Measurements from ENCODE around the gene F12. TPM values are rescaled to one million over a fixed set of nuclear protein-coding genes. Genes with fewer than 3 reads are reported as not detected.

Gene F12
- total RNA-seq, 1 donor: not detected

DNA sequence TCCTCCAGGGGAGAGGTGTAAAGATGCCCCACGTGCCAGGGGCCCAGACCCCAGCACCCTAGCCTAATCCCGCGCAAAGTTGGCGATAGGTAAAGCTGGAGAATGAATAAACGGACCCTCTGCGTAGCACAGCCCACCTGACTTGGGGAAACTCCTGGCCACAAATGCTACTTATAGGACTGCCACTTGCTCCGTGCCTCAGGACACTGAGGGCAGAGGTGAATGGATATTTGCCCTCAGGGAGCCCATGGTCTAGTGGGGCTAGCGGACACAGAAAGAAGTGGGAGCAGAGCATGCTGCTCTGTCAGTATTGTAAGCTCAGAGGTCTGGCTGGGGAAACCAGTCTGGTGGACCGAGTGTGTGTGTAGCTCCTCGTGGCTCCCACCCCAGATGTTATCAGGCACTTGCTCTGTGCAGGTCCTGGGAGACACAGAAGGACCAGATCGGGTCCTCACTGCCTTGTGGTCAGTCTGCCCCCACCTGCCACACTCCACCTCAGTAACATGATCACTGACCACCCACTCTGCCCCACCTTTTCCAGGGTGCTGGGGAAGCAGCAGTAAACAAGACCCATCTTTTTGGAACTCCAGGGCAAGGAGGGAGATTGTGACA is 18.0 kb upstream of the F12 start:
- DNase-seq (ENCODE audit: insufficient read length, low spot score, missing footprints): peak; percentile 91
- no peaks in the 10 kb centered on the region for H3K27me3 ChIP-seq (ENCODE audit: insufficient read depth, low read length)
- peak overlapping the region; percentile 84 for H3K4me3 ChIP-seq (ENCODE audit: insufficient read depth, low read length)
- H3K4me2 ChIP-seq (ENCODE audit: insufficient read depth, low read length): peak overlapping the region; percentile 95
- H2AFZ ChIP-seq (ENCODE audit: low read length): peak overlapping the region; percentile 49
- TF ChIP-seq, protein P1, sequence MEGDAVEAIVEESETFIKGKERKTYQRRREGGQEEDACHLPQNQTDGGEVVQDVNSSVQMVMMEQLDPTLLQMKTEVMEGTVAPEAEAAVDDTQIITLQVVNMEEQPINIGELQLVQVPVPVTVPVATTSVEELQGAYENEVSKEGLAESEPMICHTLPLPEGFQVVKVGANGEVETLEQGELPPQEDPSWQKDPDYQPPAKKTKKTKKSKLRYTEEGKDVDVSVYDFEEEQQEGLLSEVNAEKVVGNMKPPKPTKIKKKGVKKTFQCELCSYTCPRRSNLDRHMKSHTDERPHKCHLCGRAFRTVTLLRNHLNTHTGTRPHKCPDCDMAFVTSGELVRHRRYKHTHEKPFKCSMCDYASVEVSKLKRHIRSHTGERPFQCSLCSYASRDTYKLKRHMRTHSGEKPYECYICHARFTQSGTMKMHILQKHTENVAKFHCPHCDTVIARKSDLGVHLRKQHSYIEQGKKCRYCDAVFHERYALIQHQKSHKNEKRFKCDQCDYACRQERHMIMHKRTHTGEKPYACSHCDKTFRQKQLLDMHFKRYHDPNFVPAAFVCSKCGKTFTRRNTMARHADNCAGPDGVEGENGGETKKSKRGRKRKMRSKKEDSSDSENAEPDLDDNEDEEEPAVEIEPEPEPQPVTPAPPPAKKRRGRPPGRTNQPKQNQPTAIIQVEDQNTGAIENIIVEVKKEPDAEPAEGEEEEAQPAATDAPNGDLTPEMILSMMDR (IDR thresholded peaks at IDR 0.05; ENCODE audit: extremely low read depth, low read depth, low read length): no peak
- H3K36me3 ChIP-seq (ENCODE audit: insufficient read depth, low read length): peaks cover 2% of the 10 kb centered on the region
- H3K27ac ChIP-seq (ENCODE audit: low read depth, low read length): peak overlapping the region; percentile 80
- H4K20me1 ChIP-seq (ENCODE audit: insufficient read depth, low read length): peaks cover 15% of the 10 kb centered on the region
- H3K4me1 ChIP-seq (ENCODE audit: insufficient read depth, low read length): peaks cover 20% of the 10 kb centered on the region
- H3K79me2 ChIP-seq (ENCODE audit: insufficient read depth, low read length): peaks cover 30% of the 10 kb centered on the region
- no peaks in the 10 kb centered on the region for H3K9me3 ChIP-seq (ENCODE audit: low read depth, low read length)

DNA sequence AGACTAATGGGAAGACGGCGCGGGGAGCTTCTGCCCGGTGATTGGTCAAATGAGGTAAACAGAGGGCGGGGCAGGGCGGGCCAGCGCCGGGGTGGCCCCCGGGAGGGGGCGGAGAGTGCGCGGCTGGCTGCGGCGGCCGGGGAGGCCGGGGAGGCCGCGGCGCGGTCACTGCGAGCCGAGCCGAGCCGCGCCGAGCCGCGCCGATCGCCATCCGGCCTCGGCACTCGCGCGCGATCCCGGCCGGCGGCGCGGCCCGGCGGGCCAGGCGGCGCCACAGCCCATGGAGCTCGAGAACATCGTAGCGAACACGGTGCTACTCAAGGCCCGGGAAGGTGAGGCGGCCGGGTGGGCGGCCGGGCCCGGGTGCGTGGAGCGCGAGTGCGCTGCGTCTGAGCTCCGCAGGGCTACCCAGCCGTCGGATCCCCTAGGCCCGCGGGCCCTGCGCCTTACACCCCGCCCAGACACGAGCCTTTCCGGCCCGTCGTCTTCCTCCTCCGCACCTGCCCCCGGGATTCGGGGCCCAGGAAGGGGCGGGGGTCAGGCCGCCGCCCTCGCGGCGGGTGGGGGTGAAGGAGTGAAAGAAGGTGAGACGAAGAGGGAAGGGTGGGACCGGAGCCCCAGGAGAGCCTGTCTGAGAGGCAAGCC is 17.3 kb upstream of the F12 start, which contains the start of gene GRK6:
Gene GRK6, plus strand, starts transcription at position 111 of the 645 bp plus-strand sequence. Its CDS starts 170 bp downstream, at position 281.
- peak; percentile 93 for DNase-seq (ENCODE audit: insufficient read length, low spot score, missing footprints)
- Histone ChIP-seq H3K27me3 (ENCODE audit: insufficient read depth, low read length) (no peaks in the 10 kb centered on the region), H3K4me3 (ENCODE audit: insufficient read depth, low read length) (peak within 1 kb of the TSS; percentile 85), H4K20me1 (ENCODE audit: insufficient read depth, low read length) (peaks cover 15% of the 10 kb centered on the region), H2AFZ (ENCODE audit: low read length) (peak within 1 kb of the TSS; percentile 96), H3K79me2 (ENCODE audit: insufficient read depth, low read length) (peaks cover 30% of the 10 kb centered on the region), H3K4me2 (ENCODE audit: insufficient read depth, low read length) (peak within 1 kb of the TSS; percentile 95), H3K36me3 (ENCODE audit: insufficient read depth, low read length) (no peaks in the 10 kb centered on the region), H3K4me1 (ENCODE audit: insufficient read depth, low read length) (peaks cover 20% of the 10 kb centered on the region), H3K27ac (ENCODE audit: low read depth, low read length) (peak within 1 kb of the TSS; percentile 80), H3K9me3 (ENCODE audit: low read depth, low read length) (no peaks in the 10 kb centered on the region)
- TF ChIP-seq, protein P1 (IDR thresholded peaks at IDR 0.05; ENCODE audit: extremely low read depth, low read depth, low read length): no peak

DNA sequence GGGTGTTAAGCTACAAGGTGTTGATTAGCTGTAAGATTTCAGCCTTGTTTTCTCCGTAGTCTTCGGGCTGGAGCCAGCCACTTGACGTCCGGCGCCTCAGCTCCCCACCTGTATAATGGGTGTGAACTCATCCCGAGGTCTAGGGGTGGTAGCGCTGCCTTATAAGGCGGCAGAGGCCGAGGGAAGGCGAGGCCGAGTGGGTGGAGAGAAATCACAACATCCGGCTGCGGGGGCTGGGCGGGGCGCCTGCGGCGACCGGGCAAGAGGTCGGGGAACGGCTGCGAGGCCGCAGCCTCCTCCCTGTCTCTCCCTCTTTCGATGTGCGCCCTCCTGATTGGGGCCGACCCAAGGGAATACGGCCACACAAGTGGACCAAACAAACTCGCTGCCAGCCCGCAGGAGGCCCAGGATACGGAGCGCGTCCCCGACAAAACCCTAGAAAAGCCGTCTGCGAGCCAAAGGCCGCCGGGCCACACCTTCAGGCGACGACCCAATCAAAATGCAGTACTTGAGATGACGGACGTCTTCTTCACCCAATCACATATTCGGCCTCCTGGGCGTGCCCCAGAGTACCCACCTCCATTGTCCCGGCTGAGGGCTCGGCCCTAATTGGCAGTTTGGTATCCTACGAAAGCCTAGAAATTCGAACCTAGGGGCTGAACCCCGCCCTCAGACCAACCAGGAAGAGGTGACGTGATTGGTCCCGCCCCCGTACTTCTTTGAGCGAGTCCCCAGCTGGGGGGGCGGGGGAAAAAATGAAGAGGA is 16.6 kb upstream of the F12 start:
- TF ChIP-seq, protein P1 (IDR thresholded peaks at IDR 0.05; ENCODE audit: extremely low read depth, low read depth, low read length): no peak

More for the DNA sequence above, 16.6 kb upstream of the F12 start:
- H4K20me1 ChIP-seq (ENCODE audit: insufficient read depth, low read length): peaks cover 15% of the 10 kb centered on the region
- peaks cover 30% of the 10 kb centered on the region for H3K79me2 ChIP-seq (ENCODE audit: insufficient read depth, low read length)
- no peaks in the 10 kb centered on the region for H3K27me3 ChIP-seq (ENCODE audit: insufficient read depth, low read length)
- peak; percentile 100 for DNase-seq (ENCODE audit: insufficient read length, low spot score, missing footprints)
- no peaks in the 10 kb centered on the region for H3K9me3 ChIP-seq (ENCODE audit: low read depth, low read length)
- H2AFZ ChIP-seq (ENCODE audit: low read length): peak overlapping the region; percentile 96
- H3K4me1 ChIP-seq (ENCODE audit: insufficient read depth, low read length): peaks cover 20% of the 10 kb centered on the region
- peak overlapping the region; percentile 85 for H3K4me3 ChIP-seq (ENCODE audit: insufficient read depth, low read length)
- H3K4me2 ChIP-seq (ENCODE audit: insufficient read depth, low read length): peak overlapping the region; percentile 90
- peak overlapping the region; percentile 78 for H3K27ac ChIP-seq (ENCODE audit: low read depth, low read length)
- no peaks in the 10 kb centered on the region for H3K36me3 ChIP-seq (ENCODE audit: insufficient read depth, low read length)

All from osteoblast (primary cell).